Progenitor cell of endocrine pancreas (in vitro differentiated cells): ENCODE measurements around the gene ZBTB34. TPM values are rescaled to one million over a fixed set of nuclear protein-coding genes. Genes with fewer than 3 reads are reported as not detected.
A peak's percentile ranks its signal among the peaks of the same experiment; 100 is the strongest.

Source experiments
- DNase-seq: peaks from one replicate; pipeline ENCODE4 v3.0.0; 2021; ENCODE audit warnings: low spot score; ENCODE audit not compliant: unreplicated experiment
- H3K27ac Mint-ChIP-seq: 2 replicates; pipeline ENCODE4 v1.8.0; 2021; ENCODE audit warnings: mild to moderate bottlenecking, moderate library complexity, mixed read lengths
- H3K27me3 Mint-ChIP-seq: 2 replicates; pipeline ENCODE4 v1.8.0; 2021; ENCODE audit warnings: mixed read lengths
- H3K36me3 Mint-ChIP-seq: 2 replicates; pipeline ENCODE4 v1.8.0; 2022; ENCODE audit warnings: mixed read lengths; ENCODE audit not compliant: insufficient read depth
- H3K4me1 Mint-ChIP-seq: 2 replicates; pipeline ENCODE4 v1.8.0; 2021; ENCODE audit warnings: low read depth, mixed read lengths
- H3K4me3 Mint-ChIP-seq: 2 replicates; pipeline ENCODE4 v1.8.0; 2021; ENCODE audit warnings: low read depth, mild to moderate bottlenecking, moderate library complexity, mixed read lengths
- H3K9me3 Mint-ChIP-seq: 2 replicates; pipeline ENCODE4 v1.8.0; 2021; ENCODE audit warnings: low read depth, mixed read lengths
- total RNA-seq: library from RNA; stranded (reverse); gene quantifications from 2 replicates; pipeline ENCODE4 v1.2.1, GENCODE V29; 2021
- TF ChIP-seq, protein P1 (sequence below): fragments of 200-600 bp; sonication (generic); IDR thresholded peaks from one replicate; pipeline ENCODE4 v1.5.0; 2021; ENCODE audit warnings: antibody characterized with exemption, mild to moderate bottlenecking; ENCODE audit not compliant: unreplicated experiment

ZBTB34 gene
- total RNA-seq, 1 donor from 2014 or later: 21.5 TPM

DNA sequence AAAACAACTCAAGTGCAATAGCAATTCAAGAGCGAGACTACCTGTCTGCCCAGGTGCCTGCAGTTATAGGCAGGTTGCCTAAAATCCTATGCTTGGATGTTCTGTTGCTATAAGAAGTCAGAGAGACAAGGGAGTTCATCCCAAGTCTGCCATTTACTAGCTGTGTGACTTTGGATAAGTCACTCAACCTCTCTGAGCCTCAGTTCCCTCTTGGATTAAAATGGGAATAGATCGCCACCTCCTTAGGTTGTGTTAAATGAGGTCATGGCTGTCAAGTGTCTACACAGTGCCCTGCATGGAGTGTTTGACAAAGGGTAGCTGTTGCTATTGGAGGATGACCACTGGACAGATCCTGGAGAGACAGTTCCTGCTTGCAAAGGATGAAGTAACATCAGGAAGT lies 1.3 kb upstream of the ZBTB34 start:
- H3K9me3 Mint-ChIP-seq: no peaks in the 10 kb centered on the region

DNA sequence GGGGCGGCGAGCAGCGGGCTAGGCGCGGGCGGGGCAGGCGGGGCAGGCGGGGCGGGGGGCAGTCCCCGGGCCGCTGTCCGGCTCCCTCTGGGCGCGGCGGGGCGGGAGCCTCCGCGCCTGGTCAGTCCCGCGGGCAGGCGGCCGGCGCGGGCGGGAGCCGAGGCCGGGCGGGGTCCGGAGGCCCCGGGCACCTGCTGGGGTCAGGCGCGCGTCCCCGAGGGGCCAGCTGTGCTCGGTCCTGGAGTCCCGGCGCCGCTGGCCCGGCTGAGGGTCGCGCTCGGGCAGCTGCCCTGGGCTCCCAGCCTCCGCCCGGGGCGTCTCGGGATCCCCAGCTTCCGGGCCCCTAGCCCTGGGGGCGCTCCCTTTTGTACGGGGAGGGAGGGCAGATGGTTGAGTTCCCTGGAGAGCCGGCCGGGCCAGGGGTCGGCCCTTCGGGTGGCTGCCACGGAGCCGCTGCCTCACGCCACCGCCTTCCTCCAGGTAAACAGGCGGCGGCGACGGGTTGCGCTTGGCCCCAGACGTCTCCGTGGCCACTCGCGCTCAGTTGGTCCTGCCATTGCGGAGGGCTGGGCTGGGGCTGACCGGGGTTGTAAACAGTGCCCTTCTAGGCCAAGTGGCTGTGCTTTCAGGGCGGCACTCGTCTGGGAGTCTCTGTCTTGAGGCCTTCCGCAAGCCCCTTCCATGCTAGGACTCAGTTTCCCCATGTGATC lies 473 bp downstream of the ZBTB34 start:
- peaks cover 20% of the 10 kb centered on the region for H3K4me1 Mint-ChIP-seq
- TF ChIP-seq, protein P1, sequence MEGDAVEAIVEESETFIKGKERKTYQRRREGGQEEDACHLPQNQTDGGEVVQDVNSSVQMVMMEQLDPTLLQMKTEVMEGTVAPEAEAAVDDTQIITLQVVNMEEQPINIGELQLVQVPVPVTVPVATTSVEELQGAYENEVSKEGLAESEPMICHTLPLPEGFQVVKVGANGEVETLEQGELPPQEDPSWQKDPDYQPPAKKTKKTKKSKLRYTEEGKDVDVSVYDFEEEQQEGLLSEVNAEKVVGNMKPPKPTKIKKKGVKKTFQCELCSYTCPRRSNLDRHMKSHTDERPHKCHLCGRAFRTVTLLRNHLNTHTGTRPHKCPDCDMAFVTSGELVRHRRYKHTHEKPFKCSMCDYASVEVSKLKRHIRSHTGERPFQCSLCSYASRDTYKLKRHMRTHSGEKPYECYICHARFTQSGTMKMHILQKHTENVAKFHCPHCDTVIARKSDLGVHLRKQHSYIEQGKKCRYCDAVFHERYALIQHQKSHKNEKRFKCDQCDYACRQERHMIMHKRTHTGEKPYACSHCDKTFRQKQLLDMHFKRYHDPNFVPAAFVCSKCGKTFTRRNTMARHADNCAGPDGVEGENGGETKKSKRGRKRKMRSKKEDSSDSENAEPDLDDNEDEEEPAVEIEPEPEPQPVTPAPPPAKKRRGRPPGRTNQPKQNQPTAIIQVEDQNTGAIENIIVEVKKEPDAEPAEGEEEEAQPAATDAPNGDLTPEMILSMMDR: no peak
- peak overlapping the region; percentile 80 for H3K27ac Mint-ChIP-seq
- H3K27me3 Mint-ChIP-seq: peaks cover 21% of the 10 kb centered on the region
- peak overlapping the region; percentile 79 for H3K4me3 Mint-ChIP-seq
- peaks cover 3% of the 10 kb centered on the region for H3K36me3 Mint-ChIP-seq
- peak; percentile 44 for DNase-seq
- no peaks in the 10 kb centered on the region for H3K9me3 Mint-ChIP-seq

More for the DNA sequence above, 1.3 kb upstream of the ZBTB34 start:
- H3K27me3 Mint-ChIP-seq: peaks cover 30% of the 10 kb centered on the region
- no peak overlapping the region for H3K27ac Mint-ChIP-seq
- DNase-seq: no peak
- peaks cover 20% of the 10 kb centered on the region for H3K4me1 Mint-ChIP-seq
- peak overlapping the region; percentile 75 for H3K4me3 Mint-ChIP-seq
- TF ChIP-seq, protein P1: no peak
- no peaks in the 10 kb centered on the region for H3K36me3 Mint-ChIP-seq

DNA sequence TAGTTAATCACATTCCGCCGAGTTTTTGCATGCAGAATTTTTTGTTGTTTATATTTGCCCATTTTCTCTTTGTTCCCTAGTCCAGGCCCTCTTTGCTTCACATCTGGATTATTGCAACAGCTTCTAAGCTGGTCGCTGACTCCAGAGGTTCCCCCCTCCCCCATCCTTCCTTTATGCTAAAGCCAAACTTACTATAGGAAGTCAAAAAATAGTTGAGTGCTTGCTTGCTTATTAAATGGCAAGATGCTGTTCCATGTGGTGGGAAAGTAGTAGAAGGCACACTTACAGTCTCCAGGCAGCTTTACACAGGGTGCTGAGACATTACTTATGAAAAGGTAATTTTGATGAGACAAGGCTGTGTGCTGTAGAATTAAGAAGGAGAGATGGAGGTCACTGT lies 1.3 kb downstream of the ZBTB34 start:
- H3K27me3 Mint-ChIP-seq: peaks cover 17% of the 10 kb centered on the region
- no peaks in the 10 kb centered on the region for H3K9me3 Mint-ChIP-seq
- H3K27ac Mint-ChIP-seq: peak overlapping the region; percentile 80
- no peak for DNase-seq
- H3K4me3 Mint-ChIP-seq: peak overlapping the region; percentile 79
- H3K36me3 Mint-ChIP-seq: peaks cover 3% of the 10 kb centered on the region
- TF ChIP-seq, protein P1: no peak
- H3K4me1 Mint-ChIP-seq: peaks cover 20% of the 10 kb centered on the region

DNA sequence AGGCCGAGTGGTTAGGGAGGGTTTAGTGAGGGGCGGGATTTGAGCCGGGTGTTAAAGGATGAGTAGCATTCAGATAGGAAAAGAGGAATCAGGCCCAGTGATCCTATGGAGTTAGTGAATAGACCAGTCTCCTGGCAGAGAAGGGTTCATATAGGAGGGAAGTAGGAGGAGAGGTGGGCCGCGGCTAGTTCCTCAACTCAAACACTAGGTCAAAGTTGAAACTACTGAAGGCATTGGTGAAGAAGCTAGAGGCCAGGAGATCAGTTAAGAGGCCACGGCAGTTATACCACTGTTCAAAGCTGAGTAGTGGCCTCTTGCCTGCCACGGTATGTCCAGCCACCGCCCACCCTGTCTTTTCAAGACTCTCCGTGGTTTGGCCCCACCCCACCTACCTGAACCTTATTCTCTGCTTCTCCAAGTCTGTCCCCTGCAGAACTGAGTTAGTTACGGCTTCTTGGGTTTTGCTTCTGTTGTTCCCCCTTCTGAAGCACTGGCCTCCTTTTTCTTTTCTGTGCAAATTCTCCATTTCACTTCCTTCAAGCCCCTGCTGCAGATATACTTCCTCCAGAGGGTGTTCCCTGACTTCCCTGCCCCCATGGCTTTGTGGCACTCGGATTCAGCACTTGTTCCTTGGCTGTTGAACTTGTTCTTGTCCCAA lies 1.8 kb downstream of the ZBTB34 start:
- H3K36me3 Mint-ChIP-seq: peaks cover 6% of the 10 kb centered on the region

GRCh38 chr9:126864771-126865170 lies 4.3 kb downstream of the ZBTB34 start:
- no peak for DNase-seq
- Mint-ChIP-seq H3K4me3 (no peak overlapping the region), H3K27ac (no peak overlapping the region), H3K4me1 (peaks cover 22% of the 10 kb centered on the region), H3K36me3 (peaks cover 10% of the 10 kb centered on the region), H3K9me3 (no peaks in the 10 kb centered on the region), H3K27me3 (no peaks in the 10 kb centered on the region)
- TF ChIP-seq, protein P1: no peak

More for the DNA sequence above, 1.8 kb downstream of the ZBTB34 start:
- Mint-ChIP-seq H3K27ac (peak overlapping the region; percentile 80), H3K4me1 (peaks cover 20% of the 10 kb centered on the region), H3K9me3 (no peaks in the 10 kb centered on the region), H3K4me3 (peak overlapping the region; percentile 79), H3K27me3 (peaks cover 13% of the 10 kb centered on the region)
- no peak for DNase-seq
- TF ChIP-seq, protein P1: no peak
